Stimulated activated CD4-positive, alpha-beta T cell treated with anti-CD3 and anti-CD28 coated beads, Interleukin-4, amount 100 ng/mL, for 4 hours (primary cell): Measurements from ENCODE around the gene IGHMBP2.
"Not testable (repeated sequence)": the region's sequence is repeated elsewhere in the genome, so short reads cannot be mapped to it uniquely, and the experiment has no call there.

Experiments
- DNase-seq, 2 experiments: peaks; one replicate each; pipeline ENCODE4 v3.0.0-alpha.2; 2020

IGHMBP2 gene

GRCh38 chr11:68965901-68966853 lies 62.5 kb downstream of the IGHMBP2 start:
- no peak for DNase-seq

- no peak for DNase-seq
Observed at GRCh38 chr11:68966894-68967780, 63.4 kb downstream of the IGHMBP2 start.

GRCh38 chr11:68968306-68969250 lies 64.9 kb downstream of the IGHMBP2 start:
- DNase-seq, result no peak

GRCh38 chr11:68969386-68969785 lies 65.7 kb downstream of the IGHMBP2 start:
- no peak for DNase-seq

- no peak for DNase-seq
Observed at GRCh38 chr11:68970921-68971636, 67.4 kb downstream of the IGHMBP2 start.

- no peak for DNase-seq
Observed at GRCh38 chr11:68973219-68973618, 69.5 kb downstream of the IGHMBP2 start.

- not testable (repeated sequence) for DNase-seq
Observed at GRCh38 chr11:68973706-68974105, 70.0 kb downstream of the IGHMBP2 start.

GRCh38 chr11:68974421-68975194 lies 70.9 kb downstream of the IGHMBP2 start:
- no peak for DNase-seq

GRCh38 chr11:68976095-68976494 lies 72.4 kb downstream of the IGHMBP2 start:
- no peak for DNase-seq

- no peak for DNase-seq
Observed at GRCh38 chr11:68976563-68976962, 72.9 kb downstream of the IGHMBP2 start.

- no peak for DNase-seq
Observed at GRCh38 chr11:68977781-68978625, 74.3 kb downstream of the IGHMBP2 start.

GRCh38 chr11:68978626-68978930 lies 74.9 kb downstream of the IGHMBP2 start:
- DNase-seq, result no peak

GRCh38 chr11:68978931-68979594 lies 75.4 kb downstream of the IGHMBP2 start:
- DNase-seq, result no peak

- no peak for DNase-seq
Observed at GRCh38 chr11:68979931-68980775, 76.5 kb downstream of the IGHMBP2 start.

- DNase-seq, result no peak
Observed at GRCh38 chr11:68980776-68981065, 77.0 kb downstream of the IGHMBP2 start, which contains the start of gene MRGPRD. Gene MRGPRD, minus strand, starts transcription at chr11:68980986. Its CDS starts 0 bp downstream, at chr11:68980986.

- DNase-seq, result no peak
Observed at GRCh38 chr11:68982134-68982533, 78.4 kb downstream of the IGHMBP2 start.

GRCh38 chr11:68983801-68984200 lies 80.1 kb downstream of the IGHMBP2 start:
- DNase-seq, result no peak

- no peak for DNase-seq
Observed at GRCh38 chr11:68987211-68987610, 83.5 kb downstream of the IGHMBP2 start.

- no peak for DNase-seq
Observed at GRCh38 chr11:68988491-68988890, 84.8 kb downstream of the IGHMBP2 start.
